Measurements from ENCODE around the gene ISLR. TPM values are rescaled to one million over a fixed set of nuclear protein-coding genes. Genes with fewer than 3 reads are reported as not detected.
A peak's percentile ranks its signal among the peaks of the same experiment; 100 is the strongest.

The ISLR gene
- total RNA-seq, 1 donor = 106 TPM

GRCh38 chr15:74201710-74202420 lies 28.4 kb downstream of the ISLR start:
- H3K4me1 ChIP-seq (ENCODE audit: insufficient read depth, low read length) = peaks cover 36% of the 10 kb centered on the region
- H3K27ac ChIP-seq (ENCODE audit: low read depth, low read length) = peak overlapping the region; percentile 52

GRCh38 chr15:74202452-74203401 lies 29.2 kb downstream of the ISLR start, which contains the start of gene STRA6:
Gene STRA6 (minus strand): TSS chr15:74202787. CDS start chr15:74202267, 520 bp downstream.
- Histone ChIP-seq H3K4me3 (ENCODE audit: insufficient read depth, low read length) (no peak within 1 kb of the TSS), H3K27ac (ENCODE audit: low read depth, low read length) (peak within 1 kb of the TSS; percentile 52), H3K4me1 (ENCODE audit: insufficient read depth, low read length) (peaks cover 34% of the 10 kb centered on the region), H3K9me3 (ENCODE audit: low read depth, low read length) (no peaks in the 10 kb centered on the region), H4K20me1 (ENCODE audit: insufficient read depth, low read length) (no peaks in the 10 kb centered on the region), H3K79me2 (ENCODE audit: insufficient read depth, low read length) (no peaks in the 10 kb centered on the region), H2AFZ (ENCODE audit: low read length) (no peak within 1 kb of the TSS), H3K4me2 (ENCODE audit: insufficient read depth, low read length) (no peak within 1 kb of the TSS), H3K36me3 (ENCODE audit: insufficient read depth, low read length) (no peaks in the 10 kb centered on the region), H3K27me3 (ENCODE audit: insufficient read depth, low read length) (no peaks in the 10 kb centered on the region)
- peak; percentile 74 for DNase-seq (ENCODE audit: insufficient read length, low spot score, missing footprints)
- no peak for TF ChIP-seq CTCF (IDR thresholded peaks at IDR 0.05; ENCODE audit: extremely low read depth, low read depth, low read length)

More at GRCh38 chr15:74201710-74202420, 28.4 kb downstream of the ISLR start:
- Histone ChIP-seq H2AFZ (ENCODE audit: low read length) (no peak overlapping the region), H3K36me3 (ENCODE audit: insufficient read depth, low read length) (no peaks in the 10 kb centered on the region), H3K79me2 (ENCODE audit: insufficient read depth, low read length) (no peaks in the 10 kb centered on the region), H3K4me2 (ENCODE audit: insufficient read depth, low read length) (no peak overlapping the region), H3K4me3 (ENCODE audit: insufficient read depth, low read length) (no peak overlapping the region), H3K9me3 (ENCODE audit: low read depth, low read length) (no peaks in the 10 kb centered on the region), H3K27me3 (ENCODE audit: insufficient read depth, low read length) (no peaks in the 10 kb centered on the region), H4K20me1 (ENCODE audit: insufficient read depth, low read length) (no peaks in the 10 kb centered on the region)
- DNase-seq (ENCODE audit: insufficient read length, low spot score, missing footprints) = peak; percentile 91
- TF ChIP-seq CTCF (IDR thresholded peaks at IDR 0.05; ENCODE audit: extremely low read depth, low read depth, low read length) = no peak

GRCh38 chr15:74203914-74204431 lies 30.5 kb downstream of the ISLR start:
- Histone ChIP-seq H3K4me2 (ENCODE audit: insufficient read depth, low read length) (no peak overlapping the region), H3K9me3 (ENCODE audit: low read depth, low read length) (no peaks in the 10 kb centered on the region), H2AFZ (ENCODE audit: low read length) (peak overlapping the region; percentile 1), H3K4me3 (ENCODE audit: insufficient read depth, low read length) (no peak overlapping the region), H3K27ac (ENCODE audit: low read depth, low read length) (peak overlapping the region; percentile 27), H3K4me1 (ENCODE audit: insufficient read depth, low read length) (peaks cover 36% of the 10 kb centered on the region), H3K36me3 (ENCODE audit: insufficient read depth, low read length) (no peaks in the 10 kb centered on the region), H3K27me3 (ENCODE audit: insufficient read depth, low read length) (no peaks in the 10 kb centered on the region), H4K20me1 (ENCODE audit: insufficient read depth, low read length) (no peaks in the 10 kb centered on the region), H3K79me2 (ENCODE audit: insufficient read depth, low read length) (no peaks in the 10 kb centered on the region)
- peak; percentile 94 for DNase-seq (ENCODE audit: insufficient read length, low spot score, missing footprints)
- no peak for TF ChIP-seq CTCF (IDR thresholded peaks at IDR 0.05; ENCODE audit: extremely low read depth, low read depth, low read length)
